ENCODE data around the gene ABHD8.
A peak's percentile ranks its signal among the peaks of the same experiment; 100 is the strongest.

ABHD8 gene, protein sequence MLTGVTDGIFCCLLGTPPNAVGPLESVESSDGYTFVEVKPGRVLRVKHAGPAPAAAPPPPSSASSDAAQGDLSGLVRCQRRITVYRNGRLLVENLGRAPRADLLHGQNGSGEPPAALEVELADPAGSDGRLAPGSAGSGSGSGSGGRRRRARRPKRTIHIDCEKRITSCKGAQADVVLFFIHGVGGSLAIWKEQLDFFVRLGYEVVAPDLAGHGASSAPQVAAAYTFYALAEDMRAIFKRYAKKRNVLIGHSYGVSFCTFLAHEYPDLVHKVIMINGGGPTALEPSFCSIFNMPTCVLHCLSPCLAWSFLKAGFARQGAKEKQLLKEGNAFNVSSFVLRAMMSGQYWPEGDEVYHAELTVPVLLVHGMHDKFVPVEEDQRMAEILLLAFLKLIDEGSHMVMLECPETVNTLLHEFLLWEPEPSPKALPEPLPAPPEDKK

DNA sequence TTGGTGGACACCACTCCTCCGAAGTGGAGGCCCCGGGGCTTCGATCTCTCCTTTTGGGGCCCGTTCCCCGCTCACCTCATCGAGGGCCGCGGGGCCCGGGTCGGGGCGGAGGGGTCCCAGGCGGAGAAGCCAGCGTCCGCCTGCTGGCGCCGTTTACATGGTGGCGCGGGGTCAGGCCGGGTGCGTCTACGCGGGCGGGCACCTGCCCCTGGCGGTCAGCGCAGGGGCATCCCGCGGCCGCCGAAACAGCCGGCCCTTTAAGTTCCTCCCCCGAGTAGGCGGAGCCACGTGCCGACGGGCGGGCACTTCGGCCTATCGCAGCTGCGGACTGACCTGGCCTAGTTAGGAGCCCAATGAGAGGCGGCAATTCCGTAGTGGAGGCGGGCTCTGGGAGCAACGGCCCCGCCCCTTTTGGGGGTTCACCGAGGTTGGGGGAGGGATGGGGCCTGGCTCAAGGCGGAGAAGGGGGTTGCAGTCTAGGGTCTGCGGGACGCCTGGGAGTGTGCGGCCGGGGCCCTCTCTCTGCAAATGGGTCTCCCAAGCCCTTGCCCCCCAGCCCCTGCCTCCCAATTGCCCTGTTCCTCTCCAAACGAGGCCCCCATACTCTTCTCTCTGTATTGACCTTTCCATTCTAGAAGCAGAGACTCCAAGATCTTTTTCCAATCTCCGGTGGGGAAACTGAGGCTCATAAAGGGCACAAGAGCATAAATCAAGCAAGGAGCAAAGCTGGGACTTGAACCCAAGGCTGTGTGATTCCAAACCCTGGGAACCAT, at the start of gene ABHD8:
Gene ABHD8 (minus strand): TSS at position 259 of the 773 bp plus-strand sequence. CDS start 1,809 bp downstream, outside the sequence.
- FAIRE-seq, result peak; percentile 11
- peak; percentile 86 for DNase-seq (ENCODE audit: low spot score)

DNA sequence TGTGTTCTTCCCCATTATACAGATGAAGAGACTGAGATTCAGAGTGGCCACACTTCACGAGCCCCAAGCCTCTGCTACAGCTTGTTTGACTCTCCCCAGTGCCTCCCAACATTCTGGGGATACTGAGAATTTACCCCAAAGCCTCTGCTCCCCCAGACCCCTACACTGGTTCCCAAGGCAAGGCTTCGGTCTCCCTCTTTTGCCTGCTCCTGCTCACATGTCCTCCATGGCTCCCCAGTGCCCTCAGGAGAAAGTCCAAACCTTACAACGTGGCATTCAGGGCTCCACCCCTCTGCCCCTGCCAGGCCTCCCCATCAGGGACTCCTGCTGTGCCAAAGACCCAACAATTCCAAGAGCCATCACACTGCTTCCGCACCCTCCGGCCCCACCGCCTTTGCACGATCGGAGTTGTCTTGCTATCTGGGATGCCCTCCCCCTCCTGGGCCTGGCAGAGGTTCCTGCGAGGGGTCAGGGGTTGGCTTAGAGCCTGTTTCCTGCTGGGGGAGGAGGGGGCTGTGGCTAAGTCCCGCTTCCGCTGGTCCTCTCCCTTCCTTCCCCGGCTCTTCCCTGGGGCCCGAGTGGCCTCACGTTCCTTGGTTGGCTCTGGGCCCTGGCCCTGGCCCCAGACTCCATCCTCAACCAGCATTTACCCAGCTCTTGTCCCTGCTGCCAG, 49.5 kb upstream of the ABHD8 start:
- DNase-seq (ENCODE audit: low spot score), result no peak
- no peak for FAIRE-seq

DNA sequence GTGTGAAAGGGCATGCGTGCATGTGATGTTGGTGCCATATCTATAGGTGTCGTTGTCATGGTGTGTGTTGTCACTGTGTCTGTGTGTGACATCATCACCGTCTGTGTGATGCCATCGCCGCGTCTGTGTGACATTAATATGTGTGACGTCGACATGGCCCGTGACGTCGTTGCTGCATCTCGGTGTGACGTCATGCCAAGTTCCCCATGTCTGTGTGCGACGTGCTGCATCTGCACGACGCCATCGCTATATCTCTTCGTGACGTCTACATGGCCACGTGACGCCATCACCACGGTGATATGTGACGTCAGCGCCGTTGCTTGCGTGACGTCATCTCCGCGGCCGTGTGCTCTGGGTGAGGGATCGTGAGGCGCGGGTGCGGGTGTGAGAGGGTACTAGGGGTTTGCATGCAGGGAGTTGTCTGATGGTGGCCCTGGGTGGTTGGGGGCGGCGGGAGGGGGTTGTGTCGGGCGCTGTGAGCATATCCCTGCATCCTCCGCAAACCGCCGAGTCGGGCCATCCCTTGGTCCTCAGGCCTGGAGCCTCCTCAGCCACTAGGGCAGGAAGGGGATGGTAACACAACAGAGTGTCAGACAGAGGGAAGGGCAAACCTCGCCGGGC, 48.7 kb upstream of the ABHD8 start:
- DNase-seq (ENCODE audit: low spot score) (no peak), FAIRE-seq (no peak)

DNA sequence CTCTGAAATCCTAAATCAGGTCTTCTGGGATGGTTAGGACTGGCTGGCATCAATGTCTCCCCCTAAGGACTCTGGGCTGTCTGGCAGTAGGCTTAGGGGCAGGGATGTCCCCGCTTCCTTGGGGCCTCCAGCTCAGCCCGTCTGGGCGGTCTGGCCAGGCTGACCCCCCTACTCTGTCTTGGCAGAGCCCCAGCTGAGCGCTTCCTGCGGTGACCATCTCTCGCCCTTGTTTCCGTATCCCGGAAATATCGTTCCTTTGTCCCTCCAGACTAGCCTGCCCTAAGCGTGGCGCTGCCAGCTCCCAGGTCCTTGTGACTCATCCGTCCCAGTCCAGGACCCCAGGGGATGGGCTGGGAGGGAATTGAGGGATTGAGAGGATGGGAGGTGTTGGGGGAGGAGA, 45.5 kb upstream of the ABHD8 start:
- DNase-seq (ENCODE audit: low spot score), result peak; percentile 77

DNA sequence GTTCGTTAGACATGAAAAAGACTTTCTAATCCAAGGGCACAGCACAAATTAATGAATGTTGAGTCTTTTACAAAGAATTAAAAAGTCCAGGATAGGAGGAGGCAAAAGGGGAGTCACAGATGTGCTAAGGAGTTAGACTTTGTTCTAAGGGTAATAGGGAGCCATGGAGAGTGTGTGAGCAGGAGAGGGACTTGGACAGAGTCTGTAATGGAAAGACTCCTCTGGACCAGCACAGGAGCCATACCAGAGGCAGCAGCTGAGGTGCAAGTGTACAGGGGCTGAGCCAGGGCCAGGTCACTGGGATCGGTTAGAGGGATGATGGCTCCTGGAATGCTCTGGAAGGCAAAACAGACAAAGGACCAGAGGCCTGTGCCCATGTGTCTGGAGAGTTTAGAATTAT, 44.7 kb upstream of the ABHD8 start:
- no peak for FAIRE-seq
- DNase-seq (ENCODE audit: low spot score), result no peak

More for the DNA sequence above, 45.5 kb upstream of the ABHD8 start:
- peak; percentile 46 for FAIRE-seq

DNA sequence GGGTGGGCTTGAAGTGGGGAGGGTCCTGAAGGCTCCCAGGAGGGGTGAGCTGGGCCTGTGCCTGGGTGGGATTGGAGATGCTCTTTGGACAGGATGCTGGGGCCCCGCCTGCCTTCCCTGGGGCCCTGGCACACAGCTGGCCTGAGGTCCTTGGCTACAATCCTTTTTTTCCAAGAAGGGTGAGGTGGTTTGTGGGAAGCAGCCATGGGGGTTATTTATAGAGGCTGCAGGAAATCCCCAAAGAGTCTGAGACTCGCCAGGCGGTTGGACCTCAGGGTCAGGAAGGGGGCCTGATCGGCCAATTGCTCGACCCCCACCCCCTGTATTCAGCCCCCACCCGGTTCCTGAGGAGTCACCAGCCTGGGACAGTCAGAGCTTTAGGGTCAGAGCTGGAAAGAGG, 44.1 kb upstream of the ABHD8 start:
- no peak for FAIRE-seq
- no peak for DNase-seq (ENCODE audit: low spot score)

DNA sequence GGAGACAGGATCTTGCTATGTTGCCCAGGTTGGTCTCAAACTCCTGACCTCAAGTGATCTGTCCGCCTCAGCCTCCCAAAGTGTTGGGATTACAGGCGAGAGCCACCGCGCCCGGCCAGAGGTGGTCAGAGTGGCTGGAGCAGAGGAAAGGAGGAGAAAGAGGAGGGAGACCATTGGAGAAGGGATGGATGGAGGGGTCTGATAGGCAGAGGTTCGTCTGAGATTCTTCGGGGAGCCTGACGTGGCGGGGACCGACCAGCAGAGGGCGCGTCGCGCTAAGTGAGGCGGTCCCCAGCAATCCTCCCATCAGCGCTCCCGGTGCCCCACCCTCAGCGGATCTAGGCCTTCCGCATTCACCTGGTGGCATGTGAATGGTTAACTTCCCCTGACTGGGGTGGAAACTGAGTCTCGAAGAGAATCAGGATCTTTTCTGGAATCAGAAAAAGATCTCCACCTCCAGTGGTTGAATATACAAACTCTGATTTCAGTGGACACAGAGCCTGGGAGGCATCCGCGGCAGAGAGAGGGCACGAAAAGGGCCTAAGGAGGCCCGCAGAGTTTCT, 43.0 kb upstream of the ABHD8 start:
- DNase-seq (ENCODE audit: low spot score) (peak; percentile 51), FAIRE-seq (no peak)

DNA sequence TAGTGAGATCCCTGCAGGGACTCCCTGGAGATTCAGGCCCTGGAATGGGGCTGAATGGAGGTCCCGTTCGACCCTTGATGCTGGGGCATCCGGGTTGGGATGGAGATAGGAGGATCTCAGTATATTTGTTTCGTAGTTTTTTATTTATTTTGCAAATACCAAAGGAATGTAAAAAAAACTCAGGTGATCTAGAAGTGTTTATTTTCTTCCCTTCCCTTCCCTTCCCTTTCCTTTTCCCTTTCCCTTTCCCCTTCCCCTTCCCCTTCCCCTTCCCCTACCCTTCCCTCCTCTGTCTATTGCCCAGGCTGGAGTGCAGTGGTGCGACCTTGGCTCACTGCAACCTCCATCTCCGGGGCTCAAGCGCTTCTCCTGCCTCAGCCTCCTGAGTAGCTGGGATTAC, 38.6 kb upstream of the ABHD8 start:
- FAIRE-seq (no peak), DNase-seq (ENCODE audit: low spot score) (no peak)

DNA sequence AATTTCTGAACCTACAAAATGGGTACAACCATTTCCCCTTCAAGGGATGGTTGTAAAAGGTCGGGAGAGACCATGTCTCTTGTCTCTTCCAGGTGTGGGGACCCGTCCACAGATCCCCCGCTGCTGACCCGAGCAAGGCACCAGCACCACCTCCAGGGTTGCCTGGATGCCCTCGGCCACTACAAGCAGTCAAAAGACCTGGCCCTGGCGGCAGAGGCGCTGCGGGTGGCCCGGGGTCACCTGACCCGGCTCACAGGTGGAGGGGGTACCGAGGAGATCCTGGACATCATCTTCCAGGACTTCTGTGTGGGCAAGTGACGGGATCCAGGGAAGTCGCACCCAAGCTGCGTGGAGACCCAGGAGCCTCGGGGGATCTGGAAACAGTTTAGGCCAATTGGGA, 38.2 kb upstream of the ABHD8 start:
- FAIRE-seq (no peak), DNase-seq (ENCODE audit: low spot score) (no peak)

DNA sequence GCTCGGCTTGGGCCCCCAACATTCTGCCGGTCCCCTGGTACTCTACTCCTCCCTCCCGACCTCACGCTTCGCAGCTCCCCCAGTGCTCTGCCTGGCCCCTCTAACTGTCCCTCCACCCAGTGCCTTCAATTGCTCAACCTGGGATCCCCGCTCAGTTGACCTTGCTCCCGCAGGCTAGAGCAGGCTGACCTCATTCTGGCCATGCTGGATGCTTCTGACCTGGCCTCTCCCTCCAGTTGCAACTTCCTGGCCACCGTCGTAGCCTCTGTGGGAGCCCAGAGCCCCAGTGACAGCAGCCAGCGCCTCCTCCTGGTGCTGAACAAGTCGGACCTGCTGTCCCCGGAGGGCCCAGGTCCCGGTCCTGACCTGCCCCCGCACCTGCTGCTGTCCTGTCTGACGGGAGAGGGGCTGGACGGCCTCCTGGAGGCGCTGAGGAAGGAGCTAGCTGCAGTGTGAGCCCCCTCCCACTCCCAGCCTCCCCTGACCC, 37.7 kb upstream of the ABHD8 start:
- DNase-seq (ENCODE audit: low spot score) (no peak), FAIRE-seq (no peak)

DNA sequence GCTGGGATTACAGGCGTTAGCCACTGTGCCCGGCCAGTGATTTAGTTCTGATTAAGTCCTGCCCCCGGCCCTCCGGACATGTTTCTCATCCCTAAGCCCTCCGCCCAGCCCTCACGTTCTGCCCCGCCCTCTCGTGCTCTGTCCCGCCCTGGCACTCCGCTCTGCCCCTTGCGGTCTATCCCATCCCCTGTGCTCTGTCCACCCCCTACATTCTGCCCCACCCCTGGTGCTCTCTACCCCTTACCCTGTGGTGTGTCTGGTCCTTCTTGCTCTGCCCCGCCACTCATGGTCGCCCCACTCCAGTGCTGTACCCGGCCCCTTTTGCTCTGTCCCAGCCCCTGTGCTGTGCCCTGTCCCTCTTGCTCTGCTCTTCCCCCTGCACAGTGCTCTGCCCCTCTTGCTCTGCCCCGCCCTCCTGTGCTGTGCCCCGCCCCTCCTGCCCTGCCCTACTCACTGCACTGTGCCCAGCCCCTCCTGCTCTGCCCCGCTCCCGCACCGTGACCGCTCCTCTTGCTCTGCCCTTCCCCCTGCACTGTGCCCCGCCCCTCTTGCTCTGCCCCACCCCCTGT, 37.2 kb upstream of the ABHD8 start:
- FAIRE-seq (no peak), DNase-seq (ENCODE audit: low spot score) (no peak)

DNA sequence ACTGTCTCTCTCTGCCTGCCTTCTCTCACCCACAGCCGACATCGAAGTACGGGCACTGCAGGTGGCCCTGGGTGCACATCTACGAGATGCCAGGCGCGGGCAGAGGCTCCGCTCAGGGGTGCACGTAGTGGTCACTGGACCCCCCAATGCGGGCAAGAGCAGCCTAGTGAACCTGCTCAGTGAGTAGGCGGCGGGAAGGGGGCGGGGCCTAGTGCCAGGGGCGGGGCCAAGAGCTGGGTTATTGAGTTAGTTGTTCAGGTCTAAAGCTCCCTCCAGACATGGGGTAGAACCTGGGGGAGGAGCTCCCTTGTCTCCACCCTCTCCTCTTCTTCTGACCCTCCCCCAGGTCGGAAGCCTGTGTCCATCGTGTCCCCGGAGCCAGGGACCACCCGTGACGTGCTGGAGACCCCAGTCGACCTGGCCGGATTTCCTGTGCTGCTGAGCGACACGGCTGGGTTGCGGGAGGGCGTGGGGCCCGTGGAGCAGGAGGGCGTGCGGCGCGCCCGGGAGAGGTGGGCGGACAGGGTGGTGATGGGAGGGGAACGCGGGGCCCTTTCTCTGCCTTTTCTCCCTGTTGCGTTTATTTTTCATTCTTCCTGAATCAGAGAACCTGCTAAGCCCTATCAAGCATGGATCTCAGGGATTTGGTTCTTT, 36.0 kb upstream of the ABHD8 start:
- DNase-seq (ENCODE audit: low spot score), result no peak
- FAIRE-seq, result no peak

DNA sequence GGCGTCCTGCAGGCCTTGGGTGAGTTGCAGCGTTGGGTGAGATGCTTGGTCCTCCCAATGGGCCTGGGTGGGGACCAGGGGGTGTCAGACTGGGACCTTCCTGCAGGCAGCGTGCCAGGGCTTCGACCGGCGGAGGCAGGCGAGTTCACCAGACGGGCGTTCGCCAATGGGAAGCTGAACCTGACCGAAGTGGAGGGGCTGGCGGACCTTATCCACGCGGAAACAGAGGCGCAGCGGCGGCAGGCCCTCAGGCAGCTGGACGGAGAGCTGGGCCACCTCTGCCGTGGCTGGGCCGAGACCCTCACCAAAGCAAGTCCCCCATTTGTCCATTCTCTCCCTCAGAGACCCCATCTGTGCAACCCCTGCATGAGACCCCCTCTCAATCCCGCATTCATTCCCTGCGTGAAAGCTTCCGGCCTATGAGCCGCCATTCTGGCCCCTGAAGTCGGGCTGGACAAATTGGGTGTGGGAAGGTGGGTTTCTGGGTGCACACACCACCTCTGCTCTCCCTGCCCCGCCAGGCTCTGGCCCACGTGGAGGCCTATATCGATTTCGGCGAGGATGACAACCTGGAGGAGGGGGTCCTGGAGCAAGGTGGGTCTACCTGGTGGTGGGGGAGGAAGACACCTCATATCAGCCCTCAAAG, 35.3 kb upstream of the ABHD8 start:
- DNase-seq (ENCODE audit: low spot score) (no peak), FAIRE-seq (no peak)

DNA sequence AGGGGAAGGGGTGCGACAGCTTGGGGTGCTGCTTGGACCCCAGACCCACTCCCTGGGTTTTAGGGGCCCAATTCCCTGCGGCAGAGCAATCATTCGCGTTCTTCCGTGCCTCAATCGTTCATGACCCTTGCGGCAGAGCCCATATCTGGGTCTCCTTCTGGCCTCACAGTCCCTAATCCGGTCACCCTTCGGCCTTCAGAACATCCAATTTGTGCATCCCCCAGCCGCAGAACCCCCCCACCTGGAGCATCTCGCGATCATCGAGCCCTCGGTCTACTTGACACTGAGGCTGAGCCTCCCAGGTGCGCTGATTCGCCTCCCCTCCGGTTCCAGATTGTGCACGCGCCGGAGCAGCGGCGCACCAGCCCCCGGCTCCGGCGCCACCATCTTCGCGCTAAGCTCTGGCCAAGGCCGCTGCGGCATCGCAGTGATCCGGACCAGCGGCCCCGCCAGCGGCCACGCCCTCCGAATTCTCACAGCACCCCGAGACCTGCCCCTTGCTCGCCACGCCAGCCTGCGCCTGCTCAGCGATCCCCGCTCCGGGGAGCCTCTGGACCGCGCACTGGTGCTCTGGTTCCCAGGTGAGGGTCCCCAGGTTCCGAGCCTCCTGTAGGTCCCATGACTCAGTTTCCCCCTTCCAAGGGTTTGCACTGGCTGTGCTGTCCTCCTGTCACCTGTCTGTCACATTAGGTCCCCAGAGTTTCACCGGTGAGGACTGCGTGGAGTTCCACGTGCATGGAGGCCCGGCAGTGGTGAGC, 34.6 kb upstream of the ABHD8 start:
- no peak for FAIRE-seq

DNA sequence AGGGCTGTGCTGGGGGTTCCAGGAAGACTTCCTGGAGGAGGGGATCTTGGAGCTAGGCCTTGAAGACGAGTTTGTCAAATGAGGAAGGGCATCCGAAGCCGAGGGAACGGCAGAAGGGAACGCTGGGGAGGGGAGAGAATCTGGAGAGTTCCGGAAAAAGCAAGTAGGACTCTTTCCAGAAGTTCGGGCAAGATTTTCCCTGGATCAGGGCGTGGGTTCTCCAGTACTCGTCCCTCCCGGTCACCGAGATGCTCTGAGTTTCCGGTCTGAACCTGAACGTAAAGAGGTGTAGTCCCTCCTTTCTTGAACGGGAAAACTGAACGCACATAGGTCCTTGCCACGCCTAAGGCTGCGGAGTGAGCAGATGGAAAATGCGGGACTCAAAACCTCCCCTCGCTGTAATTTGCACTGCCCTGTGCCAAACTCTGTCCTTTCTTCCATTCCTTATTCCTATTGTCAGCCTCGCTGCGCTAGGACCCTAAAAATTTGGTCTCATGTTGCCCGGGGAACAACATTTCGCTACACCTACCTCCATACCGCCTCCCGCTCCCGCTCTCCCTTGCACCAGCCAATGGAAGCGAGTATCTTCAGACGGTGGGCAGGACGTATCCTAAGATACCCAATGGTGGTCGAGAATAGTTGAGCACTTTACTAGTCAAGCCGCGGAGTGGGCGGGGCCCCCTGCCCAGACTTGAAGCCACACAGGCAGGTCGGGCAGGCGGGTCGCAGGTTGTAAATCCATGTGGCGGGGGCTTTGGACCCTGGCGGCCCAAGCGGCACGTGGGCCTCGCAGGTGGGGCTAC, 33.8 kb upstream of the ABHD8 start, which contains the start of gene GTPBP3:
Gene GTPBP3 (plus strand): TSS at position 682 of the 803 bp plus-strand sequence. CDS start 59 bp downstream, at position 741.
- DNase-seq (ENCODE audit: low spot score) (peak; percentile 97), FAIRE-seq (peak; percentile 90)

More for the DNA sequence above, 34.6 kb upstream of the ABHD8 start:
- DNase-seq (ENCODE audit: low spot score), result no peak

DNA sequence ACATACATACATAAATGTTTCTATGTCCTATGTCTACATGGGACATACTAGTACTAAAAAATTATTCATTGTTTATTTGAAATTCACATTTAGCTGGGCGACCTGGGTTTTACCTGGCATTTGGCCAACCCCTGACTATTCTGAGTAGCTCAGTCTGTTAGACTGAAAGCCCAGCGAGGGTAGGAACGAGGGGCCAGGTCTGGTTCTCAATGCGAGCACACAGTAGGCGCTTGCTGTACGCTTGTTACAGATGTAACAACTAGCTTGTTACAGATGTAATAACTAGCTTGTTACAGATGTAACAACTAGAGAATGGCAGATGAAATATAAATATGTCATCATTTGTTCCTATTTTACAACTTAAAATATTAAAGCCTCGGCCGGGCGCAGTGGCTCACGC, 32.4 kb upstream of the ABHD8 start:
- no peak for FAIRE-seq
- DNase-seq (ENCODE audit: low spot score), result no peak

DNA sequence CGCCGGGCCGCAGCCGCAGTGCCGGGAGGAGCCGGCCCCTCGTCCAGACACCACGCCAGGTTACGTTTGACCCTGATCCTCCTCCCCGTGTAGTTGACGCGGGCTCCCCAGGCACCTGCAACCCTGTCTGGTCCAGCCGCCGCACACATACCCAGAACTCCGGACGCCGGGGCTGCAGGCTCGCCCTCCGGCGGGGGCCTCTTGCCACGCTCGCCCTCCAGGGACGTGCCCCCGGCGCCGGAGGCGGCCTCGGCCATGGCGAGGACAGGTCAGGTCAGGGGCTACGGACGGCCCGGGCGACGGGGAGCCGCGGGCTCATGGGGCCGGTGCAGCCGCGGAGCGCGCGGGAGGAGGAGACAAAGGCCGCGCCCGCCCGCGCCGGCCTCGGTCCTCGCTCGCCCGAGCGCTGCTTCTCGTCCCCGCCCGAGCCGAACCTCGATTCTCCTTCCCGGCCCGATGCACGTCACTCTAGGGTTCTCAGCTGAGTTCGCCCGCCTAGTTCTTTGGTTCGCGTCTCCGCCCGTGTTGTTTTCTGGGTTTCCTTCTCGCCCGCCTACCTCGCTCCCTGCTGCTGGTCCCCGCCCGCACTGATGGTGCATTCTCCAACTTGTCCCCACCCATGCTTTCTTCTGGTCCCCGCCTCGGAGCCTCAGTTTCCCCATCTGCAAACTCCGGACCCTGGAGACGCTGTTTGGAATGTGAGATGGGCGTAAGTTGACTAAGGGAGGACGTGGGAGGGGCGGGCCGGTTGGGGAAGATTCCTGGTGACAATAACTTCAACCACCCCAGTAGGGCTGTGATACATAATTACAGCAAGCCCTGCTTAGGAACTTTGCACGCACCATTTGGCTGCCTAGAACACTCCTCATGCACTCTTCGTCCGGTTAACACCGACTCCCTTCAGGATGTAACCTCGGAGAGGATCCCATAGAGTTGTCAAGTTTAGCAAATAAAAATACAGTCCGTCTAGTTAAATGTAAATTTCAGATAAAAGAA, 31.5 kb upstream of the ABHD8 start, which contains the start of gene ANO8:
Gene ANO8 (minus strand): TSS at position 442 of the 996 bp plus-strand sequence. CDS start 185 bp downstream, at position 257.
- peak; percentile 87 for DNase-seq (ENCODE audit: low spot score)
- peak; percentile 65 for FAIRE-seq
